Measurements from ENCODE around the gene SEM1.

SEM1 gene

GRCh38 chr7:96694082-96694481, 15.6 kb downstream of the SEM1 start:
- TF ChIP-seq CTCF (IDR thresholded peaks at IDR 0.05; ENCODE audit: extremely low read depth, insufficient read depth, missing control alignments): no peak
- DNase-seq (ENCODE audit: low spot score): no peak
- in situ Hi-C loops (cut with MboI; ENCODE audit: low pct_unique_long_range_greater_than_20kb, low sequenced_read_pairs, unreplicated experiment): no loop called here

- no peak for DNase-seq (ENCODE audit: low spot score)
- in situ Hi-C loops (cut with MboI; ENCODE audit: low pct_unique_long_range_greater_than_20kb, low sequenced_read_pairs, unreplicated experiment): no loop called here
- TF ChIP-seq CTCF (IDR thresholded peaks at IDR 0.05; ENCODE audit: extremely low read depth, insufficient read depth, missing control alignments): no peak
Measured at GRCh38 chr7:96691702-96692101, 17.9 kb downstream of the SEM1 start.

GRCh38 chr7:96689414-96689813, 20.2 kb downstream of the SEM1 start:
- DNase-seq (ENCODE audit: low spot score): no peak
- in situ Hi-C loops (cut with MboI; ENCODE audit: low pct_unique_long_range_greater_than_20kb, low sequenced_read_pairs, unreplicated experiment): no loop called here
- no peak for TF ChIP-seq CTCF (IDR thresholded peaks at IDR 0.05; ENCODE audit: extremely low read depth, insufficient read depth, missing control alignments)

- no peak for DNase-seq (ENCODE audit: low spot score)
- in situ Hi-C loops (cut with MboI; ENCODE audit: low pct_unique_long_range_greater_than_20kb, low sequenced_read_pairs, unreplicated experiment): no loop called here
Measured at GRCh38 chr7:96686305-96686704, 23.3 kb downstream of the SEM1 start.

GRCh38 chr7:96685755-96686154, 23.9 kb downstream of the SEM1 start:
- TF ChIP-seq CTCF (IDR thresholded peaks at IDR 0.05; ENCODE audit: extremely low read depth, insufficient read depth, missing control alignments): no peak
- no peak for DNase-seq (ENCODE audit: low spot score)
- in situ Hi-C loops (cut with MboI; ENCODE audit: low pct_unique_long_range_greater_than_20kb, low sequenced_read_pairs, unreplicated experiment): no loop called here

More at GRCh38 chr7:96686305-96686704, 23.3 kb downstream of the SEM1 start:
- TF ChIP-seq CTCF (IDR thresholded peaks at IDR 0.05; ENCODE audit: extremely low read depth, insufficient read depth, missing control alignments): no peak

- in situ Hi-C loops (cut with MboI; ENCODE audit: low pct_unique_long_range_greater_than_20kb, low sequenced_read_pairs, unreplicated experiment): no loop called here
- no peak for TF ChIP-seq CTCF (IDR thresholded peaks at IDR 0.05; ENCODE audit: extremely low read depth, insufficient read depth, missing control alignments)
Measured at GRCh38 chr7:96685353-96685752, 24.3 kb downstream of the SEM1 start.

GRCh38 chr7:96679886-96680285, 29.8 kb downstream of the SEM1 start:
- in situ Hi-C loops (cut with MboI; ENCODE audit: low pct_unique_long_range_greater_than_20kb, low sequenced_read_pairs, unreplicated experiment): no loop called here
- no peak for DNase-seq (ENCODE audit: low spot score)
- no peak for TF ChIP-seq CTCF (IDR thresholded peaks at IDR 0.05; ENCODE audit: extremely low read depth, insufficient read depth, missing control alignments)

More at GRCh38 chr7:96685353-96685752, 24.3 kb downstream of the SEM1 start:
- no peak for DNase-seq (ENCODE audit: low spot score)

Data from GM13977 (cell line).